ENCODE data around the gene CEP131. TPM values are rescaled to one million over a fixed set of nuclear protein-coding genes. Genes with fewer than 3 reads are reported as not detected.
A peak's percentile ranks its signal among the peaks of the same experiment; 100 is the strongest.

Gene CEP131
- total RNA-seq, 1 donor from 2014 or later: 12.2 TPM

DNA sequence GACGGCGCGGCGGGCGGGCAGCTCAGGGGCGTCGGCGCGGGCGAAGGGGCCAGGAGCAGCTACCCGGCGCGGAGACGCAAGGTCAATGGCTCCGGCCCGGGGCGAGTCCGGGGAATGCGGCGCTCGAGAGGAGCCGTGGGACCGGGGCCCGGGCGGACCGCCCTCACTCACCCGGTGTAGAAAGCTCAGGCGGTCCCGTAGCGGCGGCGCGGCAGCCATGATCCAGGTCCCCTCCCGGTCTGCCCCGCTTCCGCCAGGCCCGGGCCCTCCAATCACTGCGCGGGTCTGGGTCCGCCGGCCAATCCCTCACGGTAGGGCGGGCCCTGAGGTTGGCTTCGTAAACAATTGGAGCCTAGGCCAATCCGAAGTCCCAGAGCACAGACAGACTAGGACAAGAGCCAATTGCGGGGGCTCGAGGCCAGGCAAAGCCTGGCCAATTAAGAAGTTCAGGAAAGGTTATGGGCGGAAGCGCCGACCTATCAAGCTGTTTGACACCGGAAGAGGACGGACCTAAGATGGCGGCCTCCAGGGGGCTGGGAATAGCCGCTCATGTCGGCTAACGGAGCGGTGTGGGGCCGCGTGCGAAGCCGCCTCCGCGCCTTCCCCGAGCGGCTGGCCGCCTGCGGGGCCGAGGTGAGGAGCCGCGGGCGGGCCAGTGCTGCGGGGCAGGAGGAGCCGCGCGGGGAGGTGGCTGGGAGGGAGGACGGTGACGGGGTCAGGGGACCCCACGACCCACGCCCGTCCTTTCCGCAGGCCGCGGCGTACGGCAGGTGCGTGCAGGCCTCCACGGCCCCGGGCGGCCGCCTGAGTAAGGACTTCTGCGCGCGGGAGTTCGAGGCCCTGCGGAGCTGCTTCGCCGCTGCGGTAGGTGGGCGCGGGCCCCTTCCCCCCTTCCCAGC lies 16.3 kb upstream of the CEP131 start, which contains the start of the genes NDUFAF8 and TEPSIN:
Gene NDUFAF8, plus strand, starts transcription at position 504 of the 899 bp plus-strand sequence. Its CDS starts 46 bp downstream, at position 550.
Gene TEPSIN, minus strand, starts transcription at position 241 of the 899 bp plus-strand sequence. Its CDS starts 22 bp downstream, at position 219.
- peak; percentile 99 for DNase-seq (ENCODE audit: extremely low spot score, unreplicated experiment)
- Mint-ChIP-seq H3K9me3 (ENCODE audit: unreplicated experiment) (no peaks in the 10 kb centered on the region), H3K4me1 (ENCODE audit: unreplicated experiment) (peaks cover 22% of the 10 kb centered on the region), H3K36me3 (ENCODE audit: unreplicated experiment) (peaks cover 3% of the 10 kb centered on the region), H3K27me3 (ENCODE audit: unreplicated experiment) (no peaks in the 10 kb centered on the region), H3K4me3 (ENCODE audit: unreplicated experiment) (peak within 1 kb of the TSS; percentile 92), H3K27ac (ENCODE audit: unreplicated experiment) (peak within 1 kb of the TSS; percentile 93)
- TF ChIP-seq, protein P1, sequence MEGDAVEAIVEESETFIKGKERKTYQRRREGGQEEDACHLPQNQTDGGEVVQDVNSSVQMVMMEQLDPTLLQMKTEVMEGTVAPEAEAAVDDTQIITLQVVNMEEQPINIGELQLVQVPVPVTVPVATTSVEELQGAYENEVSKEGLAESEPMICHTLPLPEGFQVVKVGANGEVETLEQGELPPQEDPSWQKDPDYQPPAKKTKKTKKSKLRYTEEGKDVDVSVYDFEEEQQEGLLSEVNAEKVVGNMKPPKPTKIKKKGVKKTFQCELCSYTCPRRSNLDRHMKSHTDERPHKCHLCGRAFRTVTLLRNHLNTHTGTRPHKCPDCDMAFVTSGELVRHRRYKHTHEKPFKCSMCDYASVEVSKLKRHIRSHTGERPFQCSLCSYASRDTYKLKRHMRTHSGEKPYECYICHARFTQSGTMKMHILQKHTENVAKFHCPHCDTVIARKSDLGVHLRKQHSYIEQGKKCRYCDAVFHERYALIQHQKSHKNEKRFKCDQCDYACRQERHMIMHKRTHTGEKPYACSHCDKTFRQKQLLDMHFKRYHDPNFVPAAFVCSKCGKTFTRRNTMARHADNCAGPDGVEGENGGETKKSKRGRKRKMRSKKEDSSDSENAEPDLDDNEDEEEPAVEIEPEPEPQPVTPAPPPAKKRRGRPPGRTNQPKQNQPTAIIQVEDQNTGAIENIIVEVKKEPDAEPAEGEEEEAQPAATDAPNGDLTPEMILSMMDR (IDR thresholded peaks at IDR 0.05): no peak

DNA sequence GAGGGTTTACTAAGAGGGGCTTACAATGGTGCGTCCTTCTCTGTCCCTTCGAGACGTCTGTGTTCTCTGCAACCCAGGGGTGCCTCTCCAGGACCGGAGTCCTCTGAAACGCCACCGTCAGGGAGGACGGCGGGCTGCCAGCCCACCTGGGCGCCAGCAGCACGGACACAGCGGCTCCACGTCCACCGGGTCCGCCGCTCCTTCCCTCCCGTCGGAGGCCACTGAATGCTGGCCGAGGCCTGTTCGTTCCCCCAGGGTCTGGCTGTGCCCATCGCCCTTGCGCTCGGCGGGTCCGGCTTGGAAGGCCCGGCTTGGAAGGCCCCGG lies 15.7 kb upstream of the CEP131 start:
- no peak overlapping the region for H3K27ac Mint-ChIP-seq (ENCODE audit: unreplicated experiment)
- H3K9me3 Mint-ChIP-seq (ENCODE audit: unreplicated experiment): no peaks in the 10 kb centered on the region
- TF ChIP-seq, protein P1 (IDR thresholded peaks at IDR 0.05): no peak
- H3K4me1 Mint-ChIP-seq (ENCODE audit: unreplicated experiment): peaks cover 22% of the 10 kb centered on the region
- H3K4me3 Mint-ChIP-seq (ENCODE audit: unreplicated experiment): peak overlapping the region; percentile 71
- DNase-seq (ENCODE audit: extremely low spot score, unreplicated experiment): no peak
- peaks cover 3% of the 10 kb centered on the region for H3K36me3 Mint-ChIP-seq (ENCODE audit: unreplicated experiment)
- H3K27me3 Mint-ChIP-seq (ENCODE audit: unreplicated experiment): no peaks in the 10 kb centered on the region

DNA sequence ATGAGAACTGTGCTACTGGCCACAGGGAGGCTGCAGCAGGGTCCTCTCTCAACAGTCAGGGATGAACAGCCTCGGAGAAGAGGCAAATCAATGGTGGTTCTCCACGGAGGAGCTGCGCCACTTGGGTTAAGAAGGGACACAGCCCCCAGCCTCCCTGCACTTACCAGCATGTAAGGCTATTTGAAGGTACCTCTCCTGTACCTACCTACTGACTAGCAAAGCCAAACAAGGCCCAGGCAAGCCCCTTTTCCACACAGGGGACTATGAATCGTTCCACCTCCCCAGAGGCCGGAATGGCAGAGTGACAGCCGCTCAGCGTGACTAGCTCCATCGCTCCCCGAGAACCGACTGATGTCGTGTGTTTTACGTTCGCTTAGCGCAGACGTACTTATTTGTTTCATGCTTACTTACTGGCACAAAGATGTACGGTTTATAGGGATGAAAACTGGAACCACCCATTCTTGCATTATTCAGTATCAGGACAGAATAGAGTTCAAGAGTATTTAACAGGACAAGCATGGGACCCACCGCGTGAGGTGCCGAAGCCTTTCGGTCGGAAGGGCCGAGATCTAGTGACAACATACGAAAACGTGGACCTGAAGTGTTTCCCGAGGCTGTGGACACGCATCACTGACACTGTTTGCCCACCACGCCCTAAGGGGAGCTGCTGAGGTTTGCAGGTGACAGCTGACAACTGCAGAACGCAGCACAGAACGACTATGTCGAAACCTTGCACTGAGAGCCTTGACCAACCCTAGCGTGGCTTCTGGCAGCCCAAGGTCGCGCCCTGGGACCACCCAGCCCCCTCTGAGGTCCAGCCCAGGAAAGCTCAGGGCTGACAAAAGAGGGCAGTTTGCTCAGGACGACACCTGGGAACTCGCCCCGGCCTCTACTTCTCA lies 15.1 kb upstream of the CEP131 start:
- H3K27me3 Mint-ChIP-seq (ENCODE audit: unreplicated experiment): no peaks in the 10 kb centered on the region
- H3K4me1 Mint-ChIP-seq (ENCODE audit: unreplicated experiment): peaks cover 22% of the 10 kb centered on the region
- H3K36me3 Mint-ChIP-seq (ENCODE audit: unreplicated experiment): peaks cover 3% of the 10 kb centered on the region
- TF ChIP-seq, protein P1 (IDR thresholded peaks at IDR 0.05): no peak
- H3K4me3 Mint-ChIP-seq (ENCODE audit: unreplicated experiment): peak overlapping the region; percentile 71
- no peak for DNase-seq (ENCODE audit: extremely low spot score, unreplicated experiment)
- H3K27ac Mint-ChIP-seq (ENCODE audit: unreplicated experiment): no peak overlapping the region
- no peaks in the 10 kb centered on the region for H3K9me3 Mint-ChIP-seq (ENCODE audit: unreplicated experiment)

DNA sequence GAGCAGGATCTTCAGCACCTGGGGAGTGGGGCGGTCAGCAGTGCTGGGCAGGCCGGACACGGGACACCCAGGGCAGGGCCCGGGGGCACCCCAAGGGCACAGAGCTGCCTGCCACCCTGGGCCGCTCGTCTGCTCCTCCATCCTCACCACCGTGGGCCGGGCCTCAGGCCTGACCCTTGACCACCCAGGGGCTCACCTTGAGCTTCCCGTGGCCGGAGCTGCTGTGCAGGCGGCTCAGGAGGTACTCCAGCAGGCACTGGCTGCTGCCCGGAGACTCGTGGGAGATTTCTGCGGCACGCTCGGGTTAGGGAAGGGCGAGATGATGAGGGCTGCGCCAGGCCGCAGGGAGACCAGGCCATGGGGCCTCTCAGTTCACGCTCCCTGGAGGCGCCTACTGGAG lies 14.0 kb upstream of the CEP131 start:
- Mint-ChIP-seq H3K36me3 (ENCODE audit: unreplicated experiment) (peaks cover 3% of the 10 kb centered on the region), H3K4me3 (ENCODE audit: unreplicated experiment) (no peak overlapping the region), H3K27ac (ENCODE audit: unreplicated experiment) (no peak overlapping the region), H3K4me1 (ENCODE audit: unreplicated experiment) (peaks cover 22% of the 10 kb centered on the region), H3K9me3 (ENCODE audit: unreplicated experiment) (no peaks in the 10 kb centered on the region), H3K27me3 (ENCODE audit: unreplicated experiment) (no peaks in the 10 kb centered on the region)
- no peak for DNase-seq (ENCODE audit: extremely low spot score, unreplicated experiment)
- TF ChIP-seq, protein P1 (IDR thresholded peaks at IDR 0.05): no peak

Data from osteocyte (in vitro differentiated cells).